Osteoblast (primary cell): ENCODE results near the gene DENND2A. TPM values are rescaled to one million over a fixed set of nuclear protein-coding genes. Genes with fewer than 3 reads are reported as not detected.
A peak's percentile ranks its signal among the peaks of the same experiment; 100 is the strongest.

ENCODE experiments used
- DNase-seq: peaks from one replicate; pipeline ENCODE4 v3.0.0; 2011; ENCODE audit warnings: low spot score, mixed read lengths; ENCODE audit not compliant: insufficient read length; ENCODE audit errors: missing footprints
- H2AFZ ChIP-seq: 2 replicates; pipeline ENCODE4 v1.6.0; 2011; ENCODE audit warnings: mild to moderate bottlenecking, low read length
- H3K27ac ChIP-seq: 2 replicates; pipeline ENCODE4 v1.5.1; 2011; ENCODE audit warnings: mild to moderate bottlenecking, low read depth, low read length, moderate library complexity
- H3K27me3 ChIP-seq: 2 replicates; pipeline ENCODE4 v1.6.0; 2012; ENCODE audit warnings: mild to moderate bottlenecking, control low read depth, inconsistent platforms, low read length, moderate library complexity; ENCODE audit not compliant: insufficient read depth
- H3K36me3 ChIP-seq: 2 replicates; pipeline ENCODE4 v1.5.1; 2011; ENCODE audit warnings: mild to moderate bottlenecking, low read length, control low read depth, moderate library complexity; ENCODE audit not compliant: insufficient read depth
- H3K4me1 ChIP-seq: 2 replicates; pipeline ENCODE4 v1.5.1; 2011; ENCODE audit warnings: mild to moderate bottlenecking, low read length, control low read depth, moderate library complexity; ENCODE audit not compliant: insufficient read depth
- H3K4me2 ChIP-seq: 2 replicates; pipeline ENCODE4 v1.6.0; 2011; ENCODE audit warnings: mild to moderate bottlenecking, low read length; ENCODE audit not compliant: insufficient read depth
- H3K4me3 ChIP-seq: fragments of 200-600 bp; sonication (generic); 3 replicates; pipeline ENCODE4 v1.5.1; 2012; ENCODE audit warnings: mild to moderate bottlenecking, low read length, inconsistent platforms; ENCODE audit not compliant: insufficient read depth
- H3K79me2 ChIP-seq: 2 replicates; pipeline ENCODE4 v1.6.0; 2012; ENCODE audit warnings: mild to moderate bottlenecking, low read length, control low read depth, inconsistent platforms; ENCODE audit not compliant: insufficient read depth
- H3K9me3 ChIP-seq: 2 replicates; pipeline ENCODE4 v1.5.1; 2011; ENCODE audit warnings: low read depth, low read length, control low read depth
- H4K20me1 ChIP-seq: 2 replicates; pipeline ENCODE4 v1.6.0; 2012; ENCODE audit warnings: mild to moderate bottlenecking, low read length, control low read depth; ENCODE audit not compliant: insufficient read depth
- total RNA-seq: library from RNA; depleted of rRNA; stranded (reverse); fragments of >200 nt; gene quantifications from 2 replicates; pipeline ENCODE4 v1.2.3, GENCODE V29; 2012
- TF ChIP-seq, protein P1 (sequence below): IDR thresholded peaks from 2 replicates; pipeline ENCODE4 v1.5.1; 2011; ENCODE audit warnings: mild to moderate bottlenecking, low read depth, low read length, moderate library complexity; ENCODE audit errors: extremely low read depth

DENND2A gene
- total RNA-seq, 1 donor: 0.36 TPM

DNA sequence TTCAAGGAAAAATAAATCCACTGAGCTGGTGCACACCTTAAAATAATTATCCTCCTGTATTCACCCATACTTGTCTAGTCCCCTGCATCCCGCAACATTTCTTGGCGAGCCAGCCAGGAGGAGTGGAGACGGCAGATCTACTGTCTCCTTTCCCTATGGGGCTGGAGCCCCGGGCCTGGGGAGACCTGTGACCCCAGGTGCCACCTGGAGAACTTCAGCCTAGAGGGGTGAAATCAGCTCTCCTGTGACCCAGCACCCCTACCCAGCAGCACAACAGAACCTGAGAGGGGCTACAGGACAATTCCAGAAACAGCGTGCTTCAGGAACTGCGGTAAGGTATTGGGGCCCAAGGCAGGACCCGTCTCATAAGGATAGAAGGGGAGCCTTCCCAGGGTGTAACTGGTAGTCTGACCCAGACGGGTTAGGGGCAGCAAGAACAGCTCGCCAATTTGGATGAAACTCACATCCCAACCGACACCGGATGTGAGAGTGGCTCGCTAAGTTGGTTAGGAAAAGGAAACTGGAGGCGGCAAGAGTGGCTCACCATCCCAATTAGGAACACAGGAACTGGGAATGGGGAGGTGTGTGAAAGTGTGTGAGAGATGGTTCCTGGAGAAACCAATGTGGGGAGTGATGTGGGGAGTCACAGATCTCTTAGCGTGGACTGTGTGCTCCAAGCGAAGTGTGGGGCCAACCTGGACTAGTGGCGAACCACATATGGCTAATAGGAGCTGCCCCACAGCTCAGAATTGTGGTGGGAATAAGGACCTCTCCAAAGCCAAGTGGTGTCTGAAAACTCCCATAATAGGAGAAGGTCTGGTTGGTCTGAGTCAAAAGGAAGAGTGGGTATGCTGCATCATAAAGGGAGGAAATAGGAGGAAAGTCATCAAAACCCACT is 15.1 kb upstream of the DENND2A start:
- Histone ChIP-seq H3K79me2 (no peaks in the 10 kb centered on the region), H3K9me3 (no peaks in the 10 kb centered on the region), H3K27ac (peak overlapping the region; percentile 1), H3K4me3 (peak overlapping the region; percentile 63), H3K4me1 (peaks cover 16% of the 10 kb centered on the region), H3K36me3 (no peaks in the 10 kb centered on the region), H3K27me3 (no peaks in the 10 kb centered on the region), H3K4me2 (peak overlapping the region; percentile 86), H2AFZ (peak overlapping the region; percentile 92), H4K20me1 (no peaks in the 10 kb centered on the region)
- TF ChIP-seq, protein P1, sequence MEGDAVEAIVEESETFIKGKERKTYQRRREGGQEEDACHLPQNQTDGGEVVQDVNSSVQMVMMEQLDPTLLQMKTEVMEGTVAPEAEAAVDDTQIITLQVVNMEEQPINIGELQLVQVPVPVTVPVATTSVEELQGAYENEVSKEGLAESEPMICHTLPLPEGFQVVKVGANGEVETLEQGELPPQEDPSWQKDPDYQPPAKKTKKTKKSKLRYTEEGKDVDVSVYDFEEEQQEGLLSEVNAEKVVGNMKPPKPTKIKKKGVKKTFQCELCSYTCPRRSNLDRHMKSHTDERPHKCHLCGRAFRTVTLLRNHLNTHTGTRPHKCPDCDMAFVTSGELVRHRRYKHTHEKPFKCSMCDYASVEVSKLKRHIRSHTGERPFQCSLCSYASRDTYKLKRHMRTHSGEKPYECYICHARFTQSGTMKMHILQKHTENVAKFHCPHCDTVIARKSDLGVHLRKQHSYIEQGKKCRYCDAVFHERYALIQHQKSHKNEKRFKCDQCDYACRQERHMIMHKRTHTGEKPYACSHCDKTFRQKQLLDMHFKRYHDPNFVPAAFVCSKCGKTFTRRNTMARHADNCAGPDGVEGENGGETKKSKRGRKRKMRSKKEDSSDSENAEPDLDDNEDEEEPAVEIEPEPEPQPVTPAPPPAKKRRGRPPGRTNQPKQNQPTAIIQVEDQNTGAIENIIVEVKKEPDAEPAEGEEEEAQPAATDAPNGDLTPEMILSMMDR: no peak
- DNase-seq: no peak

DNA sequence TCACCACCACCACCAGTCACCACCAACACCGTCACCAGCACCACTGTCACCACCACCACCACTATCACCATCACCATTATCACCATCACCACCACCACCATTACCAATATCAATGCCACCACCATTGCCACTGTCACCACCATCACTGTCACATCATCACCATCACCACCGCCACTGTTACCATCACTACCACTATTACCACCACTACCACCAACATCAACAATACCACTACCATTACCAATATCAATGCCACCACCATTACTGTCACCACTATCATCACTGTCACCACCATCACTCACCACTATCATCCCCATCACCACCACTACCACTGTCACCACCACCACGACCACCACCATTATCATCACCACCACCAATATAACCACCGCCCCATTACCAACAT is 14.0 kb upstream of the DENND2A start:
- no peaks in the 10 kb centered on the region for H4K20me1 ChIP-seq
- no peaks in the 10 kb centered on the region for H3K36me3 ChIP-seq
- H2AFZ ChIP-seq: no peak overlapping the region
- H3K27me3 ChIP-seq: no peaks in the 10 kb centered on the region
- H3K27ac ChIP-seq: no peak overlapping the region
- DNase-seq: no peak
- no peaks in the 10 kb centered on the region for H3K79me2 ChIP-seq
- no peak overlapping the region for H3K4me3 ChIP-seq
- no peak overlapping the region for H3K4me2 ChIP-seq
- TF ChIP-seq, protein P1: no peak
- peaks cover 16% of the 10 kb centered on the region for H3K4me1 ChIP-seq
- no peaks in the 10 kb centered on the region for H3K9me3 ChIP-seq

DNA sequence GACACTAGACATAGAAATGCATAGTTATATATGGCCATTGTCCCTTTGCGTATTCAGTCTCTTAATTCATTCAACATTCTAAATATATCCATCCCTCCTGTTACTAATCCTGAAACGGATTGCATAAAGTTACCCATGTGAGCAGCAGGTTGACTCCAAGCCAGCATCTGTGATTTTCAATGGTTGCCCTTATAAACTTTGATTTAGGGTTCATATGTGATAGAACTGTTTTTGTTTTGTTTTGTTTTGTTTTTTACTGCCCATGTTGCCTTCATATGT is 13.4 kb upstream of the DENND2A start:
- no peaks in the 10 kb centered on the region for H3K27me3 ChIP-seq
- no peaks in the 10 kb centered on the region for H4K20me1 ChIP-seq
- H2AFZ ChIP-seq: no peak overlapping the region
- H3K9me3 ChIP-seq: no peaks in the 10 kb centered on the region
- DNase-seq: peak; percentile 14
- TF ChIP-seq, protein P1: no peak
- H3K79me2 ChIP-seq: no peaks in the 10 kb centered on the region
- H3K4me3 ChIP-seq: no peak overlapping the region
- peaks cover 16% of the 10 kb centered on the region for H3K4me1 ChIP-seq
- H3K4me2 ChIP-seq: no peak overlapping the region
- no peaks in the 10 kb centered on the region for H3K36me3 ChIP-seq
- no peak overlapping the region for H3K27ac ChIP-seq

DNA sequence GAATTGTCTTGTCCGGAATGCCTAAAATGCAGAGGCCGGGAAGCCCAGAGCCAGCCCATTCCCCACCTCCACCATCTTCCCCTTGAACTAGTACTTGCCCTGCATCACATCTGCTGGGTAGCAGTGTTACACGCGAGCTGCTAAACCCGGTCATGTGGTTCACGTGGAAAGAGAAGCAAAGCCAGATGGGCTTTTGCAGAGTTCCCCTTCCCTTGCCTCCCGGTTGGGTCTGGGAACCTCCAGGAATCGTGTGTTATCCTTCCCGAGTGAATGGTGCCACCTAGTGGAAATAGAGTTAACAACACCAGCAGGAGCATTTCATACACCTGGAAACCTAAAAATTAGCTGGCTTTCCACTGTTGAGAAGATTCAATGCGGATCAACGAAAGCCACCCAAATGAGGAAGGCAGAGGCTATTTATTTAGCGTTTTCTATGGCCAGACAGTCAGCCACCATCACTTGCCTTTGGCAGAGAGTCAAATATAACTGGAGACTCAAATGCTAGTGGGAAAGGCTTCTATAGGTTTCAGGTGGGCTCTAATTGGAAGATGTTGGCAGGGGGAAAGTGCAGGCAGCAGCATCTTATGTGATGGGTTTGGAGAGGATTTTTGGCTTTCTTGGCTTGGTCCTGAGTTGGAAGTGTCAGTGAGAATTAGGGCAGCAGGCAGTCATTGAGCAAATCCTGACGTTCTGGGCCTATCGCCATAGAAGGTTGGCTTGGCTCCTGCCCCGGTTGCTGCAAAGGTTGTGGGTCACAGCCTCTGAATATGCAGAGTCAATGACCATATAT is 12.9 kb upstream of the DENND2A start:
- no peaks in the 10 kb centered on the region for H3K79me2 ChIP-seq
- no peaks in the 10 kb centered on the region for H3K27me3 ChIP-seq
- H3K4me2 ChIP-seq: peak overlapping the region; percentile 10
- no peaks in the 10 kb centered on the region for H4K20me1 ChIP-seq
- no peak overlapping the region for H2AFZ ChIP-seq
- H3K27ac ChIP-seq: no peak overlapping the region
- DNase-seq: peak; percentile 89
- H3K9me3 ChIP-seq: no peaks in the 10 kb centered on the region
- TF ChIP-seq, protein P1: peak; percentile 90
- H3K4me3 ChIP-seq: no peak overlapping the region
- H3K36me3 ChIP-seq: no peaks in the 10 kb centered on the region
- H3K4me1 ChIP-seq: peaks cover 16% of the 10 kb centered on the region
